GM18861 (cell line): Measurements from ENCODE around the gene SLC23A1.
"Not testable (repeated sequence)": the region's sequence is repeated elsewhere in the genome, so short reads cannot be mapped to it uniquely, and the experiment has no call there.

ENCODE experiments used
- ATAC-seq: cut with Tn5 transposase; IDR thresholded peaks from one replicate; pipeline ENCODE4 v1.9.1; 2021; ENCODE audit not compliant: unreplicated experiment

Gene SLC23A1

GRCh38 chr5:139383275-139383992, at the start of gene SLC23A1:
Gene SLC23A1, minus strand, starts transcription at chr5:139383297. Its CDS starts 44 bp downstream, at chr5:139383253.
- no peak for ATAC-seq

- no peak for ATAC-seq
Measured at GRCh38 chr5:139431706-139432105, 48.6 kb upstream of the SLC23A1 start.

GRCh38 chr5:139430015-139430414, 46.9 kb upstream of the SLC23A1 start:
- no peak for ATAC-seq

GRCh38 chr5:139426203-139426885, 43.2 kb upstream of the SLC23A1 start:
- no peak for ATAC-seq

- ATAC-seq, result no peak
Measured at GRCh38 chr5:139425497-139425896, 42.4 kb upstream of the SLC23A1 start.

GRCh38 chr5:139422307-139422893, 39.3 kb upstream of the SLC23A1 start:
- ATAC-seq, result peak; percentile 71

GRCh38 chr5:139419226-139420192, 36.4 kb upstream of the SLC23A1 start:
- no peak for ATAC-seq

- ATAC-seq, result no peak
Measured at GRCh38 chr5:139418793-139419192, 35.7 kb upstream of the SLC23A1 start.

- no peak for ATAC-seq
Measured at GRCh38 chr5:139417214-139417613, 34.1 kb upstream of the SLC23A1 start.

GRCh38 chr5:139416651-139417050, 33.6 kb upstream of the SLC23A1 start:
- ATAC-seq, result no peak

- no peak for ATAC-seq
Measured at GRCh38 chr5:139415869-139416268, 32.8 kb upstream of the SLC23A1 start.

- no peak for ATAC-seq
Measured at GRCh38 chr5:139415221-139415861, 32.2 kb upstream of the SLC23A1 start.

GRCh38 chr5:139414581-139415130, 31.6 kb upstream of the SLC23A1 start:
- ATAC-seq, result no peak

GRCh38 chr5:139413963-139414362, 30.9 kb upstream of the SLC23A1 start:
- no peak for ATAC-seq

GRCh38 chr5:139413153-139413552, 30.1 kb upstream of the SLC23A1 start:
- no peak for ATAC-seq

- ATAC-seq, result no peak
Measured at GRCh38 chr5:139410993-139411828, 28.1 kb upstream of the SLC23A1 start.

GRCh38 chr5:139410121-139410992, 27.3 kb upstream of the SLC23A1 start:
- no peak for ATAC-seq

- not testable (repeated sequence) for ATAC-seq
Measured at GRCh38 chr5:139409116-139409515, 26.0 kb upstream of the SLC23A1 start.
